ENCODE results near the gene ANKMY1. TPM values are rescaled to one million over a fixed set of nuclear protein-coding genes. Genes with fewer than 3 reads are reported as not detected.

ANKMY1 gene
- total and polyA plus RNA-seq, 2 experiments from 2014 or later, result 2.3 to 8.9 TPM

GRCh38 chr2:240527153-240527750 lies 30.5 kb downstream of the ANKMY1 start:
- peaks cover 84% of the 10 kb centered on the region for H3K9me3 Mint-ChIP-seq
- H3K36me3 Mint-ChIP-seq (ENCODE audit: low read depth), result peaks cover 81% of the 10 kb centered on the region
- peaks cover 5% of the 10 kb centered on the region for H3K27me3 Mint-ChIP-seq (ENCODE audit: insufficient read depth, low read depth, poor library complexity)

More at GRCh38 chr2:240527153-240527750, 30.5 kb downstream of the ANKMY1 start:
- Histone ChIP-seq H3K27ac (ENCODE audit: low read depth) (no peak overlapping the region), H3K4me2 (no peak overlapping the region), H3K79me2 (replicated peaks; ENCODE audit: insufficient read depth) (no peaks in the 10 kb centered on the region), H3K4me3 (no peak overlapping the region), H3K27me3 (ENCODE audit: insufficient read depth) (no peaks in the 10 kb centered on the region), H3K9me2 (ENCODE audit: insufficient read depth) (peaks cover 3% of the 10 kb centered on the region; the same call in 1 of the 2 replicates), H3K4me1 (ENCODE audit: insufficient read depth) (no peaks in the 10 kb centered on the region), H4K20me1 (replicated peaks; ENCODE audit: insufficient read depth) (no peaks in the 10 kb centered on the region), H3K36me3 (ENCODE audit: insufficient read depth) (peaks cover 13% of the 10 kb centered on the region; the same call in 1 of the 2 replicates), H3F3A (replicated peaks; ENCODE audit: low read depth) (no peaks in the 10 kb centered on the region), H2AFZ (no peak overlapping the region)
- TF ChIP-seq STAT1 (IDR thresholded peaks at IDR 0.05; ENCODE audit: unreplicated experiment) (no peak), JUNB (IDR thresholded peaks at IDR 0.05; ENCODE audit: unreplicated experiment) (no peak), EZH2phosphoT487 (IDR thresholded peaks at IDR 0.05; ENCODE audit: unreplicated experiment) (no peak), CREB1 (CRISPR knock-in tag; IDR thresholded peaks at IDR 0.05; ENCODE audit: low read depth) (no peak), ZNF114 (CRISPR knock-in tag; IDR thresholded peaks at IDR 0.05) (no peak), CTCF (conservative IDR thresholded peaks at IDR 0.05; ENCODE audit: low read depth in 2 of 2) (no peak), POLR2AphosphoS5 (IDR thresholded peaks at IDR 0.05; ENCODE audit: low read depth) (no peak), EZH2 (IDR thresholded peaks at IDR 0.05; ENCODE audit: low read depth, unreplicated experiment) (no peak), ETS1 (IDR thresholded peaks at IDR 0.05) (no peak)
- TF ChIP-seq, protein P1, sequence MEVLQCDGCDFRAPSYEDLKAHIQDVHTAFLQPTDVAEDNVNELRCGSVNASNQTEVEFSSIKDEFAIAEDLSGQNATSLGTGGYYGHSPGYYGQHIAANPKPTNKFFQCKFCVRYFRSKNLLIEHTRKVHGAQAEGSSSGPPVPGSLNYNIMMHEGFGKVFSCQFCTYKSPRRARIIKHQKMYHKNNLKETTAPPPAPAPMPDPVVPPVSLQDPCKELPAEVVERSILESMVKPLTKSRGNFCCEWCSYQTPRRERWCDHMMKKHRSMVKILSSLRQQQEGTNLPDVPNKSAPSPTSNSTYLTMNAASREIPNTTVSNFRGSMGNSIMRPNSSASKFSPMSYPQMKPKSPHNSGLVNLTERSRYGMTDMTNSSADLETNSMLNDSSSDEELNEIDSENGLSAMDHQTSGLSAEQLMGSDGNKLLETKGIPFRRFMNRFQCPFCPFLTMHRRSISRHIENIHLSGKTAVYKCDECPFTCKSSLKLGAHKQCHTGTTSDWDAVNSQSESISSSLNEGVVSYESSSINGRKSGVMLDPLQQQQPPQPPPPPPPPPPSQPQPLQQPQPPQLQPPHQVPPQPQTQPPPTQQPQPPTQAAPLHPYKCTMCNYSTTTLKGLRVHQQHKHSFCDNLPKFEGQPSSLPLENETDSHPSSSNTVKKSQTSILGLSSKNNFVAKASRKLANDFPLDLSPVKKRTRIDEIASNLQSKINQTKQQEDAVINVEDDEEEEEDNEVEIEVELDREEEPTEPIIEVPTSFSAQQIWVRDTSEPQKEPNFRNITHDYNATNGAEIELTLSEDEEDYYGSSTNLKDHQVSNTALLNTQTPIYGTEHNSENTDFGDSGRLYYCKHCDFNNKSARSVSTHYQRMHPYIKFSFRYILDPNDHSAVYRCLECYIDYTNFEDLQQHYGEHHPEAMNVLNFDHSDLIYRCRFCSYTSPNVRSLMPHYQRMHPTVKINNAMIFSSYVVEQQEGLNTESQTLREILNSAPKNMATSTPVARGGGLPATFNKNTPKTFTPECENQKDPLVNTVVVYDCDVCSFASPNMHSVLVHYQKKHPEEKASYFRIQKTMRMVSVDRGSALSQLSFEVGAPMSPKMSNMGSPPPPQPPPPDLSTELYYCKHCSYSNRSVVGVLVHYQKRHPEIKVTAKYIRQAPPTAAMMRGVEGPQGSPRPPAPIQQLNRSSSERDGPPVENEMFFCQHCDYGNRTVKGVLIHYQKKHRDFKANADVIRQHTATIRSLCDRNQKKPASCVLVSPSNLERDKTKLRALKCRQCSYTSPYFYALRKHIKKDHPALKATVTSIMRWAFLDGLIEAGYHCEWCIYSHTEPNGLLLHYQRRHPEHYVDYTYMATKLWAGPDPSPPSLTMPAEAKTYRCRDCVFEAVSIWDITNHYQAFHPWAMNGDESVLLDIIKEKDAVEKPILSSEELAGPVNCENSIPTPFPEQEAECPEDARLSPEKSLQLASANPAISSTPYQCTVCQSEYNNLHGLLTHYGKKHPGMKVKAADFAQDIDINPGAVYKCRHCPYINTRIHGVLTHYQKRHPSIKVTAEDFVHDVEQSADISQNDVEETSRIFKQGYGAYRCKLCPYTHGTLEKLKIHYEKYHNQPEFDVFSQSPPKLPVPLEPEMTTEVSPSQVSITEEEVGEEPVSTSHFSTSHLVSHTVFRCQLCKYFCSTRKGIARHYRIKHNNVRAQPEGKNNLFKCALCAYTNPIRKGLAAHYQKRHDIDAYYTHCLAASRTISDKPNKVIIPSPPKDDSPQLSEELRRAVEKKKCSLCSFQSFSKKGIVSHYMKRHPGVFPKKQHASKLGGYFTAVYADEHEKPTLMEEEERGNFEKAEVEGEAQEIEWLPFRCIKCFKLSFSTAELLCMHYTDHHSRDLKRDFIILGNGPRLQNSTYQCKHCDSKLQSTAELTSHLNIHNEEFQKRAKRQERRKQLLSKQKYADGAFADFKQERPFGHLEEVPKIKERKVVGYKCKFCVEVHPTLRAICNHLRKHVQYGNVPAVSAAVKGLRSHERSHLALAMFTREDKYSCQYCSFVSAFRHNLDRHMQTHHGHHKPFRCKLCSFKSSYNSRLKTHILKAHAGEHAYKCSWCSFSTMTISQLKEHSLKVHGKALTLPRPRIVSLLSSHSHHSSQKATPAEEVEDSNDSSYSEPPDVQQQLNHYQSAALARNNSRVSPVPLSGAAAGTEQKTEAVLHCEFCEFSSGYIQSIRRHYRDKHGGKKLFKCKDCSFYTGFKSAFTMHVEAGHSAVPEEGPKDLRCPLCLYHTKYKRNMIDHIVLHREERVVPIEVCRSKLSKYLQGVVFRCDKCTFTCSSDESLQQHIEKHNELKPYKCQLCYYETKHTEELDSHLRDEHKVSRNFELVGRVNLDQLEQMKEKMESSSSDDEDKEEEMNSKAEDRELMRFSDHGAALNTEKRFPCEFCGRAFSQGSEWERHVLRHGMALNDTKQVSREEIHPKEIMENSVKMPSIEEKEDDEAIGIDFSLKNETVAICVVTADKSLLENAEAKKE (CRISPR knock-in tag; IDR thresholded peaks at IDR 0.05), result no peak
- TF ChIP-seq, protein P2, sequence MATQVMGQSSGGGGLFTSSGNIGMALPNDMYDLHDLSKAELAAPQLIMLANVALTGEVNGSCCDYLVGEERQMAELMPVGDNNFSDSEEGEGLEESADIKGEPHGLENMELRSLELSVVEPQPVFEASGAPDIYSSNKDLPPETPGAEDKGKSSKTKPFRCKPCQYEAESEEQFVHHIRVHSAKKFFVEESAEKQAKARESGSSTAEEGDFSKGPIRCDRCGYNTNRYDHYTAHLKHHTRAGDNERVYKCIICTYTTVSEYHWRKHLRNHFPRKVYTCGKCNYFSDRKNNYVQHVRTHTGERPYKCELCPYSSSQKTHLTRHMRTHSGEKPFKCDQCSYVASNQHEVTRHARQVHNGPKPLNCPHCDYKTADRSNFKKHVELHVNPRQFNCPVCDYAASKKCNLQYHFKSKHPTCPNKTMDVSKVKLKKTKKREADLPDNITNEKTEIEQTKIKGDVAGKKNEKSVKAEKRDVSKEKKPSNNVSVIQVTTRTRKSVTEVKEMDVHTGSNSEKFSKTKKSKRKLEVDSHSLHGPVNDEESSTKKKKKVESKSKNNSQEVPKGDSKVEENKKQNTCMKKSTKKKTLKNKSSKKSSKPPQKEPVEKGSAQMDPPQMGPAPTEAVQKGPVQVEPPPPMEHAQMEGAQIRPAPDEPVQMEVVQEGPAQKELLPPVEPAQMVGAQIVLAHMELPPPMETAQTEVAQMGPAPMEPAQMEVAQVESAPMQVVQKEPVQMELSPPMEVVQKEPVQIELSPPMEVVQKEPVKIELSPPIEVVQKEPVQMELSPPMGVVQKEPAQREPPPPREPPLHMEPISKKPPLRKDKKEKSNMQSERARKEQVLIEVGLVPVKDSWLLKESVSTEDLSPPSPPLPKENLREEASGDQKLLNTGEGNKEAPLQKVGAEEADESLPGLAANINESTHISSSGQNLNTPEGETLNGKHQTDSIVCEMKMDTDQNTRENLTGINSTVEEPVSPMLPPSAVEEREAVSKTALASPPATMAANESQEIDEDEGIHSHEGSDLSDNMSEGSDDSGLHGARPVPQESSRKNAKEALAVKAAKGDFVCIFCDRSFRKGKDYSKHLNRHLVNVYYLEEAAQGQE (IDR thresholded peaks at IDR 0.05; ENCODE audit: unreplicated experiment), result no peak
- Mint-ChIP-seq H3K4me3 (no peak overlapping the region), H3K27ac (no peak overlapping the region), H3K4me1 (no peaks in the 10 kb centered on the region; the same call in 2 of the 3 replicates)
- no peak for ATAC-seq
- DNase-seq (ENCODE audit: low spot score), result no peak
